Thyroid gland (tissue), 4 donors: ENCODE data around the gene DNAJA3.

ENCODE experiments used
- CTCF ChIP-seq, 6 experiments: fragments of 200-600 bp in 3 of 6; fragments of 450-650 bp in 3 of 6; sonication (generic) in 3 of 6; IDR thresholded peaks; one replicate each; pipeline ENCODE4 v1.5.1; 2016 to 2019; ENCODE audit warnings: antibody characterized with exemption in 6 of 6, mild to moderate bottlenecking in 2 of 6, inconsistent platforms in 1 of 6, moderate library complexity in 1 of 6
- POLR2A ChIP-seq, 2 donors: fragments of 450-650 bp; IDR thresholded peaks; one replicate each; pipeline ENCODE4 v1.6.1; 2017; ENCODE audit warnings: antibody characterized with exemption in 2 of 2, mild to moderate bottlenecking in 2 of 2, moderate library complexity in 1 of 2

GRCh38 chr16:4388271-4389021 is 37.2 kb upstream of the DNAJA3 start:
- TF ChIP-seq CTCF (IDR thresholded peaks at IDR 0.05) (no peak), POLR2A (IDR thresholded peaks at IDR 0.05) (no peak)
